Parathyroid adenoma (tissue), 2 donors: ENCODE data around the gene HOXA7.

ENCODE experiments used
- H2AFZ ChIP-seq: fragments of 300-600 bp; sonication (generic); one replicate; pipeline ENCODE4 v1.7.0; 2017; ENCODE audit warnings: antibody characterized with exemption, mild to moderate bottlenecking
- H3K27ac ChIP-seq: fragments of 300-600 bp; sonication (generic); one replicate; pipeline ENCODE4 v1.7.0; 2017
- H3K27me3 ChIP-seq: fragments of 300-600 bp; sonication (generic); one replicate; pipeline ENCODE4 v1.7.0; 2017; ENCODE audit warnings: low read length; ENCODE audit not compliant: control insufficient read depth, insufficient read depth
- H3K36me3 ChIP-seq: fragments of 300-600 bp; sonication (generic); one replicate; pipeline ENCODE4 v1.7.0; 2017; ENCODE audit warnings: low read length; ENCODE audit not compliant: control insufficient read depth, insufficient read depth
- H3K4me1 ChIP-seq: fragments of 300-600 bp; sonication (generic); one replicate; pipeline ENCODE4 v1.7.0; 2017; ENCODE audit warnings: control low read depth
- H3K4me2 ChIP-seq: fragments of 300-600 bp; sonication (generic); one replicate; pipeline ENCODE4 v1.7.0; 2017; ENCODE audit warnings: low read length
- H3K4me3 ChIP-seq: fragments of 300-600 bp; sonication (generic); one replicate; pipeline ENCODE4 v1.7.0; 2017; ENCODE audit warnings: low read depth, low read length
- H3K79me2 ChIP-seq: fragments of 300-600 bp; sonication (generic); one replicate; pipeline ENCODE4 v1.7.0; 2017; ENCODE audit warnings: control low read depth
- H3K9ac ChIP-seq: fragments of 300-600 bp; sonication (generic); one replicate; pipeline ENCODE4 v1.7.0; 2017; ENCODE audit warnings: mild to moderate bottlenecking
- H3K9me3 ChIP-seq: fragments of 300-600 bp; sonication (generic); one replicate; pipeline ENCODE4 v1.7.0; 2017; ENCODE audit warnings: low read length; ENCODE audit not compliant: control insufficient read depth
- CTCF ChIP-seq: fragments of 300-600 bp; sonication (generic); IDR thresholded peaks from one replicate; pipeline ENCODE4 v1.7.0; 2017; ENCODE audit warnings: antibody characterized with exemption, mild to moderate bottlenecking
- donor health status: primary hyperparathyroidism.

HOXA7 gene

GRCh38 chr7:27112955-27113949 lies 43.2 kb downstream of the HOXA7 start:
- Histone ChIP-seq H2AFZ (peak overlapping the region; percentile 2), H3K9ac (no peak overlapping the region), H3K4me1 (no peaks in the 10 kb centered on the region), H3K4me3 (peak overlapping the region; percentile 97), H3K4me2 (peak overlapping the region; percentile 86), H3K9me3 (no peaks in the 10 kb centered on the region), H3K27me3 (no peaks in the 10 kb centered on the region), H3K36me3 (no peaks in the 10 kb centered on the region), H3K79me2 (no peaks in the 10 kb centered on the region), H3K27ac (peak overlapping the region; percentile 55)
- no peak for TF ChIP-seq CTCF

GRCh38 chr7:27112361-27112760 lies 44.1 kb downstream of the HOXA7 start:
- Histone ChIP-seq H3K4me3 (peak overlapping the region; percentile 97), H3K27me3 (no peaks in the 10 kb centered on the region), H3K9me3 (no peaks in the 10 kb centered on the region), H3K27ac (peak overlapping the region; percentile 24), H3K36me3 (no peaks in the 10 kb centered on the region), H2AFZ (no peak overlapping the region), H3K4me2 (peak overlapping the region; percentile 86), H3K79me2 (no peaks in the 10 kb centered on the region), H3K4me1 (no peaks in the 10 kb centered on the region), H3K9ac (no peak overlapping the region)
- TF ChIP-seq CTCF = no peak

- Histone ChIP-seq H3K9me3 (no peaks in the 10 kb centered on the region), H3K79me2 (no peaks in the 10 kb centered on the region), H3K4me2 (peak overlapping the region; percentile 86), H2AFZ (no peak overlapping the region), H3K9ac (no peak overlapping the region), H3K4me3 (peak overlapping the region; percentile 97), H3K27me3 (no peaks in the 10 kb centered on the region), H3K36me3 (no peaks in the 10 kb centered on the region), H3K4me1 (no peaks in the 10 kb centered on the region), H3K27ac (peak overlapping the region; percentile 24)
- TF ChIP-seq CTCF = no peak
Observed at GRCh38 chr7:27111751-27112277, 44.7 kb downstream of the HOXA7 start.

GRCh38 chr7:27111042-27111750 lies 45.3 kb downstream of the HOXA7 start:
- H3K4me1 ChIP-seq = no peaks in the 10 kb centered on the region
- no peaks in the 10 kb centered on the region for H3K79me2 ChIP-seq
- no peak for TF ChIP-seq CTCF
- no peak overlapping the region for H2AFZ ChIP-seq
- no peaks in the 10 kb centered on the region for H3K9me3 ChIP-seq
- peak overlapping the region; percentile 86 for H3K4me2 ChIP-seq
- H3K27me3 ChIP-seq = no peaks in the 10 kb centered on the region
- H3K4me3 ChIP-seq = peak overlapping the region; percentile 97
- H3K27ac ChIP-seq = peak overlapping the region; percentile 24
- H3K9ac ChIP-seq = no peak overlapping the region
- H3K36me3 ChIP-seq = no peaks in the 10 kb centered on the region
